Measurements from ENCODE around the gene IGF2BP2.

- no peak for TF ChIP-seq CTCF (IDR thresholded peaks at IDR 0.05)
- no peak for TF ChIP-seq POLR2A (IDR thresholded peaks at IDR 0.05)
- TF ChIP-seq EP300 (IDR thresholded peaks at IDR 0.05) = no peak
Measured at GRCh38 chr3:185658943-185659342, 165.9 kb downstream of the IGF2BP2 start.
